GM12892 (cell line): ENCODE data around the gene ATP2B2.

ENCODE experiments used
- DNase-seq: peaks from one replicate; pipeline ENCODE4 v3.0.0; 2011; ENCODE audit not compliant: insufficient read length
- FAIRE-seq: peaks from 2 replicates; lab custom pipeline; 2011; peaks lifted over from hg19 to GRCh38; lab: Jason Lieb, UNC
- POLR2A ChIP-seq: IDR thresholded peaks from 2 replicates; pipeline ENCODE4 v1.6.1; 2011; ENCODE audit warnings: low read depth, low read length, control low read depth
- POLR2AphosphoS5 ChIP-seq: IDR thresholded peaks from 2 replicates; pipeline ENCODE4 v1.6.1; 2011; ENCODE audit warnings: low read depth, low read length, control low read depth
- TAF1 ChIP-seq: IDR thresholded peaks from 2 replicates; pipeline ENCODE4 v1.6.1; 2011; ENCODE audit warnings: low read depth, mild to moderate bottlenecking, control low read depth, low read length, borderline replicate concordance

The ATP2B2 gene

GRCh38 chr3:10317311-10317960, 187.9 kb downstream of the ATP2B2 start:
- TF ChIP-seq POLR2A = 0 out of 2 replicates have a peak, but pooled peaks have one; percentile 18
- no peak for TF ChIP-seq POLR2AphosphoS5
- TF ChIP-seq TAF1 = no peak
- no peak for FAIRE-seq

GRCh38 chr3:10315771-10316344, 189.5 kb downstream of the ATP2B2 start:
- DNase-seq = no peak
- FAIRE-seq = no peak
- no peak for TF ChIP-seq POLR2AphosphoS5
- TF ChIP-seq POLR2A = no peak
- TF ChIP-seq TAF1 = no peak

More at GRCh38 chr3:10317311-10317960, 187.9 kb downstream of the ATP2B2 start:
- no peak for DNase-seq

GRCh38 chr3:10315101-10315500, 190.3 kb downstream of the ATP2B2 start:
- TF ChIP-seq POLR2AphosphoS5 (0 out of 2 replicates have a peak, but pooled peaks have one; percentile 17), POLR2A (no peak)
- FAIRE-seq = no peak
- no peak for DNase-seq

- no peak for TF ChIP-seq POLR2A
- TF ChIP-seq TAF1 = no peak
- TF ChIP-seq POLR2AphosphoS5 = no peak
- no peak for FAIRE-seq
- no peak for DNase-seq
Observed at GRCh38 chr3:10312861-10313260, 192.5 kb downstream of the ATP2B2 start.

- FAIRE-seq (no peak), DNase-seq (no peak)
- TF ChIP-seq TAF1 = no peak
- TF ChIP-seq POLR2AphosphoS5 = no peak
- TF ChIP-seq POLR2A = no peak
Observed at GRCh38 chr3:10312391-10312790, 193.0 kb downstream of the ATP2B2 start.

- no peak; the same call in 1 of the 2 replicates for TF ChIP-seq POLR2AphosphoS5
- TF ChIP-seq POLR2A = no peak
- TF ChIP-seq TAF1 = no peak
- no peak for DNase-seq
- FAIRE-seq = no peak
Observed at GRCh38 chr3:10311710-10312109, 193.7 kb downstream of the ATP2B2 start.

- TF ChIP-seq TAF1 (no peak), POLR2AphosphoS5 (no peak), POLR2A (no peak)
- FAIRE-seq (no peak), DNase-seq (no peak)
Observed at GRCh38 chr3:10310578-10310977, 194.8 kb downstream of the ATP2B2 start.

- TF ChIP-seq TAF1 (no peak), POLR2AphosphoS5 (no peak), POLR2A (no peak)
- DNase-seq = no peak
- no peak for FAIRE-seq
Observed at GRCh38 chr3:10309736-10310135, 195.7 kb downstream of the ATP2B2 start.

GRCh38 chr3:10308678-10309077, 196.7 kb downstream of the ATP2B2 start:
- FAIRE-seq = no peak
- no peak for DNase-seq
- no peak for TF ChIP-seq POLR2A
- TF ChIP-seq TAF1 = no peak
- no peak for TF ChIP-seq POLR2AphosphoS5

- TF ChIP-seq POLR2A (no peak), POLR2AphosphoS5 (no peak), TAF1 (no peak)
- no peak for FAIRE-seq
- no peak for DNase-seq
Observed at GRCh38 chr3:10306156-10306555, 199.2 kb downstream of the ATP2B2 start.

GRCh38 chr3:10305331-10305902, 200.0 kb downstream of the ATP2B2 start:
- TF ChIP-seq TAF1 = no peak
- no peak for TF ChIP-seq POLR2AphosphoS5
- FAIRE-seq (no peak), DNase-seq (no peak)

GRCh38 chr3:10304905-10305304, 200.5 kb downstream of the ATP2B2 start:
- no peak for DNase-seq
- no peak for FAIRE-seq
- TF ChIP-seq TAF1 (no peak), POLR2AphosphoS5 (no peak), POLR2A (no peak)
